Measurements from ENCODE around the gene TEN1. TPM values are rescaled to one million over a fixed set of nuclear protein-coding genes. Genes with fewer than 3 reads are reported as not detected.

The TEN1 gene
- total and polyA plus RNA-seq, 2 of the 13 experiments (the other 11 are each of a cell fraction or from before 2014, with no cell fraction given): 18.0 to 21.3 TPM

GRCh38 chr17:75959051-75959838, 19.8 kb upstream of the TEN1 start (continued):
- TF ChIP-seq CREB3 (CRISPR knock-in tag; IDR thresholded peaks at IDR 0.05) (no peak), ZNF362 (CRISPR knock-in tag; IDR thresholded peaks at IDR 0.05; ENCODE audit: borderline replicate concordance) (peak; percentile 36; the same call in 1 of the 2 replicates), MAX (IDR thresholded peaks at IDR 0.05) (no peak), ZNF441 (CRISPR knock-in tag; IDR thresholded peaks at IDR 0.05; ENCODE audit: borderline replicate concordance) (no peak), EEA1 (CRISPR knock-in tag; IDR thresholded peaks at IDR 0.05; ENCODE audit: borderline replicate concordance) (no peak), RBM39 (IDR thresholded peaks at IDR 0.05; ENCODE audit: low read depth, low read length, poor library complexity, severe bottlenecking) (no peak), ZNF280D (CRISPR knock-in tag; IDR thresholded peaks at IDR 0.05) (peak; percentile 24; the same call in 1 of the 2 replicates), RBM22 (optimal IDR thresholded peaks at IDR 0.05; ENCODE audit: low read length) (peak; percentile 30), NR0B2 (CRISPR knock-in tag; IDR thresholded peaks at IDR 0.05) (no peak), ZNF646 (CRISPR knock-in tag; IDR thresholded peaks at IDR 0.05) (no peak), EP300 (IDR thresholded peaks at IDR 0.05; ENCODE audit: low read depth in 2 of 2, low read length in 2 of 2) (peak in 1 of 2 experiments; percentile 58; a peak in 1 of 4 replicates), EP300 (CRISPR knock-in tag; IDR thresholded peaks at IDR 0.05; ENCODE audit: borderline replicate concordance) (no peak), HOMEZ (CRISPR knock-in tag; IDR thresholded peaks at IDR 0.05; ENCODE audit: low read depth) (no peak)

Measured in HepG2 (cell line).